HepG2 (cell line): ENCODE measurements around the gene ALOX12. TPM values are rescaled to one million over a fixed set of nuclear protein-coding genes. Genes with fewer than 3 reads are reported as not detected.
A peak's percentile ranks its signal among the peaks of the same experiment; 100 is the strongest.

Experiments used
- EED ChIP-seq: sonication (generic); formaldehyde crosslinking; IDR thresholded peaks from 2 replicates; pipeline ENCODE4 v1.5.0; 2020; ENCODE audit warnings: mild to moderate bottlenecking, missing genetic modification reagents
- ETS1 ChIP-seq: sonication (generic); formaldehyde crosslinking; IDR thresholded peaks from 2 replicates; pipeline ENCODE4 v1.4.0; 2020; ENCODE audit warnings: missing genetic modification reagents
- NCOA5 ChIP-seq: sonication (generic); formaldehyde crosslinking; IDR thresholded peaks from 2 replicates; pipeline ENCODE4 v1.4.0; 2020; ENCODE audit warnings: missing genetic modification reagents
- STAT6 ChIP-seq: sonication (generic); formaldehyde crosslinking; IDR thresholded peaks from 2 replicates; pipeline ENCODE4 v1.4.0; 2020; ENCODE audit warnings: missing genetic modification reagents, mild to moderate bottlenecking, borderline replicate concordance
- YEATS4 ChIP-seq: sonication (generic); formaldehyde crosslinking; IDR thresholded peaks from 2 replicates; pipeline ENCODE4 v1.4.0; 2020; ENCODE audit warnings: missing genetic modification reagents, borderline replicate concordance
- ZBTB4 ChIP-seq: sonication (generic); formaldehyde crosslinking; IDR thresholded peaks from 2 replicates; pipeline ENCODE4 v1.4.0; 2020; ENCODE audit warnings: missing genetic modification reagents, mild to moderate bottlenecking, borderline replicate concordance
- ZBTB7B ChIP-seq: sonication (generic); formaldehyde crosslinking; IDR thresholded peaks from 2 replicates; pipeline ENCODE4 v1.4.0; 2020; ENCODE audit warnings: missing genetic modification reagents
- ZGPAT ChIP-seq: IDR thresholded peaks from 2 replicates; pipeline ENCODE4 v1.6.1; 2016; ENCODE audit warnings: mild to moderate bottlenecking
- ZNF280B ChIP-seq: sonication (generic); formaldehyde crosslinking; IDR thresholded peaks from 2 replicates; pipeline ENCODE4 v1.5.0; 2020; ENCODE audit warnings: missing genetic modification reagents, mild to moderate bottlenecking, borderline replicate concordance
- ZNF749 ChIP-seq: sonication (generic); formaldehyde crosslinking; IDR thresholded peaks from 2 replicates; pipeline ENCODE4 v1.8.0; 2022; ENCODE audit warnings: mild to moderate bottlenecking, missing genetic modification reagents, moderate library complexity, borderline replicate concordance
- ZSCAN29 ChIP-seq: sonication (generic); formaldehyde crosslinking; conservative IDR thresholded peaks from 2 replicates; pipeline ENCODE4 v1.4.0; 2020; ENCODE audit warnings: mild to moderate bottlenecking, missing genetic modification reagents
- ZUFSP ChIP-seq: sonication (generic); formaldehyde crosslinking; IDR thresholded peaks from 2 replicates; pipeline ENCODE4 v1.9.0; 2021; ENCODE audit warnings: missing genetic modification reagents, mild to moderate bottlenecking, borderline replicate concordance
- polyA plus RNA-seq, 8 experiments: library from polyadenylated mRNA; depleted of rRNA in 3 of 8; stranded (reverse) in 7 of 8; unstranded in 1 of 8; fragments of >200 nt; fragmentation: Illumina TruSeq in 4 of 8; extraction: Trizol in 4 of 8; gene quantifications; 2 replicates each; pipeline versions ENCODE4 v1.2.1 to v1.2.3, GENCODE V29; 2011 to 2016; ENCODE audit warnings: low read depth in 4 of 8, missing spikeins in 1 of 8, mixed read lengths in 1 of 8; ENCODE audit not compliant: insufficient read depth in 1 of 8
- total RNA-seq, 5 experiments: library from RNA; depleted of rRNA; stranded (reverse); fragments of >200 nt; fragmentation: Illumina TruSeq; extraction: Trizol; gene quantifications; 2 replicates each; pipeline ENCODE4 v1.2.3, GENCODE V29; 2016; ENCODE audit warnings: low read depth in 1 of 5
- TF ChIP-seq, protein P1 (sequence below): sonication (generic); formaldehyde crosslinking; IDR thresholded peaks from 2 replicates; pipeline ENCODE4 v1.8.0; 2022; ENCODE audit warnings: mild to moderate bottlenecking, missing genetic modification reagents

The ALOX12 gene
- total and polyA plus RNA-seq, 2 of the 13 experiments (the other 11 are each of a cell fraction or from before 2014, with no cell fraction given): not detected

DNA sequence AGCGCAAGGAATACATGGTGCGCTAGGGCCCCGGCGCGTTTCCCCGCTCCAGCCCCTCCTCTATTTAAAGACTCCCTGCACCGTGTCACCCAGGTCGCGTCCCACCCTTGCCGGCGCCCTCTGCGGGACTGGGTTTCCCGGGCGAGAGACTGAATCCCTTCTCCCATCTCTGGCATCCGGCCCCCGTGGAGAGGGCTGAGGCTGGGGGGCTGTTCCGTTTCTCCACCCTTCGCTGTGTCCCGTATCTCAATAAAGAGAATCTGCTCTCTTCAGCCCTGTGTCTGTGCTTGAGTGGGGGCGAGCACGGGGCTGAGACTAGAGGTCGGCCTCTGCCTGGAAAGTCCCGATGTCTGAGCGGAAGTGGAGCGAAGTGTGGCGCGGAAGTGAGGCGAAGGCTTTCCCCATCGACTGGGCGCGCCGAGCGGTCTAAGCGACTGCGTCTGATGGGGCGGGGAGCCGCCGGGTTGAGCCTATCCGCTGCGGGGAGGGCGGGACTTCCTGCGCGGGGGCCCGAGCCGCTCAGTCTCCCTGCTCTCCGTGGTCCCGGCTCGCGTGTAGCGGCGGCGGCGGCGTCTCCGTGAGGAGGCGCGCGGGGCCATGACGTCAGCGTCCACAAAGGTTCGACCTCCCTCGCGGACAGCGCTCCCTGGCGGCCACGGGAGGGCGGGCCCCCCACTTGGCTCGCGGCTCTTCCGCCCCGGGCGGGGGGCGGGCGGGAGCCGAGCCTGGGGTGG, 18.6 kb downstream of the ALOX12 start (continued):
- TF ChIP-seq STAT6 (CRISPR knock-in tag) (no peak), YEATS4 (no peak), NCOA5 (CRISPR knock-in tag) (no peak), ZBTB4 (CRISPR knock-in tag) (no peak), ETS1 (CRISPR knock-in tag) (no peak), ZBTB7B (CRISPR knock-in tag) (peak; percentile 69; the same call in 1 of the 2 replicates), ZSCAN29 (CRISPR knock-in tag) (0 out of 2 replicates have a peak, but pooled peaks have one; percentile 40), ZNF280B (CRISPR knock-in tag) (peak; percentile 71; the same call in 1 of the 2 replicates), ZUFSP (CRISPR knock-in tag) (no peak), ZGPAT (peak; percentile 87), ZNF749 (peak; percentile 70; the same call in 1 of the 2 replicates), EED (CRISPR knock-in tag) (no peak)
- TF ChIP-seq, protein P1, sequence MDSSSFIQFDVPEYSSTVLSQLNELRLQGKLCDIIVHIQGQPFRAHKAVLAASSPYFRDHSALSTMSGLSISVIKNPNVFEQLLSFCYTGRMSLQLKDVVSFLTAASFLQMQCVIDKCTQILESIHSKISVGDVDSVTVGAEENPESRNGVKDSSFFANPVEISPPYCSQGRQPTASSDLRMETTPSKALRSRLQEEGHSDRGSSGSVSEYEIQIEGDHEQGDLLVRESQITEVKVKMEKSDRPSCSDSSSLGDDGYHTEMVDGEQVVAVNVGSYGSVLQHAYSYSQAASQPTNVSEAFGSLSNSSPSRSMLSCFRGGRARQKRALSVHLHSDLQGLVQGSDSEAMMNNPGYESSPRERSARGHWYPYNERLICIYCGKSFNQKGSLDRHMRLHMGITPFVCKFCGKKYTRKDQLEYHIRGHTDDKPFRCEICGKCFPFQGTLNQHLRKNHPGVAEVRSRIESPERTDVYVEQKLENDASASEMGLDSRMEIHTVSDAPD (CRISPR knock-in tag): no peak
